MM.1S (cell line): ENCODE results near the gene SHTN1.

Experiments used
- EZH2phosphoT487 ChIP-seq: fragments of 300-600 bp; sonication (generic); IDR thresholded peaks from 2 replicates; pipeline ENCODE4 v1.6.1; 2018; ENCODE audit warnings: antibody characterized with exemption, low read length
- TF ChIP-seq, protein P1 (sequence below): fragments of 300-600 bp; sonication (generic); IDR thresholded peaks from 2 replicates; pipeline ENCODE4 v1.5.1; 2016; ENCODE audit warnings: antibody characterized with exemption, low read length, mixed read lengths

DNA sequence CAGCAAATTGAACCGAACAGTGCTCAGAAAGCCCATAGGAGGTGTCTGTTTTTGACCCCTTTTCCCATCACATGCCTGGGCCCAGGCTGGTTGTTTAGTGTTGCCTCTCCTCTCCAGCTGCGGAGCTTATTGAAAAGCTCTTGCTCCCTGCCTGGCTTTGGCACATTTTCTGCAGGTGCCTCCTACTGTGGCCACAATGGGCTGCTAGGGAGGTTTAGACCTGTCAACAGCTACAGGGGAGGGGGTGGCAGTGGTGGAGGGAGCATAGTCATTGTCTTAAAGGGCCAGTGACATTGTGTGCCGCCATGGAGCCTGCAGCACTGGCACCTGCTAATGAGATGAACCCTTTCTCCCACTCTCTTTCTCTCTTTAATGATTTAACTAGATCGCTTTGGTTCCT lies 168.9 kb downstream of the SHTN1 start:
- TF ChIP-seq, protein P1, sequence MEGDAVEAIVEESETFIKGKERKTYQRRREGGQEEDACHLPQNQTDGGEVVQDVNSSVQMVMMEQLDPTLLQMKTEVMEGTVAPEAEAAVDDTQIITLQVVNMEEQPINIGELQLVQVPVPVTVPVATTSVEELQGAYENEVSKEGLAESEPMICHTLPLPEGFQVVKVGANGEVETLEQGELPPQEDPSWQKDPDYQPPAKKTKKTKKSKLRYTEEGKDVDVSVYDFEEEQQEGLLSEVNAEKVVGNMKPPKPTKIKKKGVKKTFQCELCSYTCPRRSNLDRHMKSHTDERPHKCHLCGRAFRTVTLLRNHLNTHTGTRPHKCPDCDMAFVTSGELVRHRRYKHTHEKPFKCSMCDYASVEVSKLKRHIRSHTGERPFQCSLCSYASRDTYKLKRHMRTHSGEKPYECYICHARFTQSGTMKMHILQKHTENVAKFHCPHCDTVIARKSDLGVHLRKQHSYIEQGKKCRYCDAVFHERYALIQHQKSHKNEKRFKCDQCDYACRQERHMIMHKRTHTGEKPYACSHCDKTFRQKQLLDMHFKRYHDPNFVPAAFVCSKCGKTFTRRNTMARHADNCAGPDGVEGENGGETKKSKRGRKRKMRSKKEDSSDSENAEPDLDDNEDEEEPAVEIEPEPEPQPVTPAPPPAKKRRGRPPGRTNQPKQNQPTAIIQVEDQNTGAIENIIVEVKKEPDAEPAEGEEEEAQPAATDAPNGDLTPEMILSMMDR = no peak
- no peak for TF ChIP-seq EZH2phosphoT487
